ENCODE data around the gene MRE11. TPM values are rescaled to one million over a fixed set of nuclear protein-coding genes. Genes with fewer than 3 reads are reported as not detected.

MRE11 gene
- total RNA-seq, 1 donor from 2014 or later = 17.1 TPM

GRCh38 chr11:94449029-94449428 is 44.6 kb downstream of the MRE11 start:
- Mint-ChIP-seq H3K9me3 (ENCODE audit: unreplicated experiment) (no peaks in the 10 kb centered on the region), H3K27me3 (ENCODE audit: unreplicated experiment) (no peaks in the 10 kb centered on the region)
- TF ChIP-seq CTCF (IDR thresholded peaks at IDR 0.05; ENCODE audit: unreplicated experiment) = no peak

GRCh38 chr11:94447149-94447548 is 46.5 kb downstream of the MRE11 start:
- no peaks in the 10 kb centered on the region for H3K4me1 Mint-ChIP-seq (ENCODE audit: unreplicated experiment)
- H3K9me3 Mint-ChIP-seq (ENCODE audit: unreplicated experiment) = no peaks in the 10 kb centered on the region
- no peaks in the 10 kb centered on the region for H3K36me3 Mint-ChIP-seq (ENCODE audit: low read depth, unreplicated experiment)
- H3K27me3 Mint-ChIP-seq (ENCODE audit: unreplicated experiment) = no peaks in the 10 kb centered on the region
- no peak overlapping the region for H3K27ac Mint-ChIP-seq (ENCODE audit: unreplicated experiment)
- no peak for TF ChIP-seq CTCF (IDR thresholded peaks at IDR 0.05; ENCODE audit: unreplicated experiment)
- no peak for DNase-seq (ENCODE audit: low spot score)
- no peak overlapping the region for H3K4me3 Mint-ChIP-seq (ENCODE audit: unreplicated experiment)

More at GRCh38 chr11:94449029-94449428, 44.6 kb downstream of the MRE11 start:
- Mint-ChIP-seq H3K4me1 (ENCODE audit: unreplicated experiment) (no peaks in the 10 kb centered on the region), H3K36me3 (ENCODE audit: low read depth, unreplicated experiment) (peaks cover 7% of the 10 kb centered on the region), H3K4me3 (ENCODE audit: unreplicated experiment) (no peak overlapping the region), H3K27ac (ENCODE audit: unreplicated experiment) (no peak overlapping the region)
- DNase-seq (ENCODE audit: low spot score) = no peak

- DNase-seq (ENCODE audit: low spot score) = no peak
- no peaks in the 10 kb centered on the region for H3K27me3 Mint-ChIP-seq (ENCODE audit: unreplicated experiment)
- TF ChIP-seq CTCF (IDR thresholded peaks at IDR 0.05; ENCODE audit: unreplicated experiment) = no peak
- no peaks in the 10 kb centered on the region for H3K4me1 Mint-ChIP-seq (ENCODE audit: unreplicated experiment)
- H3K27ac Mint-ChIP-seq (ENCODE audit: unreplicated experiment) = no peak overlapping the region
- no peaks in the 10 kb centered on the region for H3K9me3 Mint-ChIP-seq (ENCODE audit: unreplicated experiment)
- H3K36me3 Mint-ChIP-seq (ENCODE audit: low read depth, unreplicated experiment) = no peaks in the 10 kb centered on the region
- no peak overlapping the region for H3K4me3 Mint-ChIP-seq (ENCODE audit: unreplicated experiment)
Measured at GRCh38 chr11:94445641-94446040, 48.0 kb downstream of the MRE11 start.

- Mint-ChIP-seq H3K4me1 (ENCODE audit: unreplicated experiment) (no peaks in the 10 kb centered on the region), H3K36me3 (ENCODE audit: low read depth, unreplicated experiment) (peaks cover 14% of the 10 kb centered on the region), H3K9me3 (ENCODE audit: unreplicated experiment) (no peaks in the 10 kb centered on the region), H3K4me3 (ENCODE audit: unreplicated experiment) (no peak overlapping the region), H3K27ac (ENCODE audit: unreplicated experiment) (no peak overlapping the region), H3K27me3 (ENCODE audit: unreplicated experiment) (peaks cover 2% of the 10 kb centered on the region)
- TF ChIP-seq CTCF (IDR thresholded peaks at IDR 0.05; ENCODE audit: unreplicated experiment) = no peak
- no peak for DNase-seq (ENCODE audit: low spot score)
Measured at GRCh38 chr11:94433049-94433448, 60.6 kb downstream of the MRE11 start.

GRCh38 chr11:94424662-94425061 is 69.0 kb downstream of the MRE11 start:
- Mint-ChIP-seq H3K27me3 (ENCODE audit: unreplicated experiment) (no peaks in the 10 kb centered on the region), H3K27ac (ENCODE audit: unreplicated experiment) (no peak overlapping the region), H3K4me3 (ENCODE audit: unreplicated experiment) (no peak overlapping the region), H3K4me1 (ENCODE audit: unreplicated experiment) (no peaks in the 10 kb centered on the region), H3K36me3 (ENCODE audit: low read depth, unreplicated experiment) (peaks cover 24% of the 10 kb centered on the region), H3K9me3 (ENCODE audit: unreplicated experiment) (no peaks in the 10 kb centered on the region)
- no peak for DNase-seq (ENCODE audit: low spot score)
- TF ChIP-seq CTCF (IDR thresholded peaks at IDR 0.05; ENCODE audit: unreplicated experiment) = no peak

All from endothelial cell (in vitro differentiated cells).